HG03520 (cell line): ENCODE measurements around the gene SHROOM3.

Experiments used
- ATAC-seq: cut with Tn5 transposase; IDR thresholded peaks from one replicate; pipeline ENCODE4 v1.9.1; 2021; ENCODE audit warnings: mild to moderate bottlenecking, moderate library complexity; ENCODE audit not compliant: unreplicated experiment

Gene SHROOM3

DNA sequence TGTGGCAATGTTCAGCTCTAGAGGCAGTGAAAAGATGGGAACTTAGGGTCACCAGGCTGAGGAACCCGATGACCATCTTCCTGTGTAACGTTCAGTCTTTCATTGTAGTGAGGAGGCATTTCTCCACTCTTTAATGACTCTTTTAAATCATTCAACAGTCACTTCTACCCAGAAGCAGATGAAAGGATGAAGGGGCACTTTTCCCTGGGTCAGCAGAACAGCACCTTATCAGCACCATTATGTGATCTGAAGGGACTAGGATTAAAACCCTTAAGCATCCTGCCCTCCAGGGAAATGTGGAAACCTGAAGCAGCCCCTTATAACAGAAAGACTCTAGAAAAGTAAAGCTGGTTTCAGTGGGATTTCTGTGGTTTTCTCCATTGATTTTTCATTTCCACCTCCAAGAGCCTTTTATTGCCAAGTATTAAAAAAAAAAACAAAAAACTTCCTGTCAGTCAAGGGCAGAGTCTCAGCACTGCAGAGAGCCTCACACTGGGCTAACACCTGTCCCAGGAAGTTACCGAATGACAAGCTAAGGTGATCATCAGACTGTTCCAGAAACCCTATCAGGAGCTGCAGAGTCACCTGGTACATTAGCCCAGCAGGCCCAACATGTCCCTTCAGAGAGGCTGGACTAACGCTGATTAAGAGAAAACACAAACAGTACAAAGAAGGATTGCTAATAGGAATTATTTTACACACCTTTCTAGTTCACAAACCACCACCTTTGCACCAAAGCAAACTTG, 185.9 kb downstream of the SHROOM3 start:
- no peak for ATAC-seq

DNA sequence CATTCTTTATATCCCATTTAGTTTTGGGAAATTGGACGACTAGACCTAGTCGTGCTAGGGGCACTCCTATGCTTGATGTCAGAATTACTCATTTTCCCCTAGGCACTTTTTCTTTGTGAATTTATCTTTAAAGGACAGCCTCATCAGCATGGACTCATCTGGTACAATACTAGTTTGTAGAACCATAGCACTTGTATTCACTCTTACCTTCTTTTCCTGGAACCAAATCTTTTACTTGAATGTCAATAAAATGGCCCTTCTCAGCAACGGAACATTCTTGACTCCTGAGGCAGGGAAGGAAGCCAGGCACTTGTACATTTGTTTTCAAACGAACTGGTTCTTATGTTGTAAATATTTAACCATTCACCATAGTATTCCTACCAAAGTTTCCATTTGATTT, 187.1 kb downstream of the SHROOM3 start:
- no peak for ATAC-seq

DNA sequence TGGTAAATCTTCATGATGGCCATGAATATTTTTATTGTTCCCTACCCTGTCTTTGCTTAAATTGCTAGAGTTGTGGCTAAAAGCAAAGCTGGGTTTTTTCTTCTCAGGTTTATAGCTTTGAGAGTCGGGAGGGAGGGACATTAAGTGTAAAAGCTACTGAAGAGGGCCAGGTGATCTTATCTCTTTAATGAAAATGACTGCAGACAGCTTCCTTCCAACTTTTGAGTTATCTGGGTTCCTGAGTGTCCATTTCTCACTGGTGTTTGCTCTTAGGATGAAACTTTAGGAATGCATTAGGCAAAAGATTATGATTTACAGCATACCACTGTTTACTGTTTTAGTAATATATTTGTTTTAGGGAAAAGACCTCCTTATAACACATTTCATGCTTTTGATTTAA, 187.7 kb downstream of the SHROOM3 start:
- ATAC-seq, result no peak

DNA sequence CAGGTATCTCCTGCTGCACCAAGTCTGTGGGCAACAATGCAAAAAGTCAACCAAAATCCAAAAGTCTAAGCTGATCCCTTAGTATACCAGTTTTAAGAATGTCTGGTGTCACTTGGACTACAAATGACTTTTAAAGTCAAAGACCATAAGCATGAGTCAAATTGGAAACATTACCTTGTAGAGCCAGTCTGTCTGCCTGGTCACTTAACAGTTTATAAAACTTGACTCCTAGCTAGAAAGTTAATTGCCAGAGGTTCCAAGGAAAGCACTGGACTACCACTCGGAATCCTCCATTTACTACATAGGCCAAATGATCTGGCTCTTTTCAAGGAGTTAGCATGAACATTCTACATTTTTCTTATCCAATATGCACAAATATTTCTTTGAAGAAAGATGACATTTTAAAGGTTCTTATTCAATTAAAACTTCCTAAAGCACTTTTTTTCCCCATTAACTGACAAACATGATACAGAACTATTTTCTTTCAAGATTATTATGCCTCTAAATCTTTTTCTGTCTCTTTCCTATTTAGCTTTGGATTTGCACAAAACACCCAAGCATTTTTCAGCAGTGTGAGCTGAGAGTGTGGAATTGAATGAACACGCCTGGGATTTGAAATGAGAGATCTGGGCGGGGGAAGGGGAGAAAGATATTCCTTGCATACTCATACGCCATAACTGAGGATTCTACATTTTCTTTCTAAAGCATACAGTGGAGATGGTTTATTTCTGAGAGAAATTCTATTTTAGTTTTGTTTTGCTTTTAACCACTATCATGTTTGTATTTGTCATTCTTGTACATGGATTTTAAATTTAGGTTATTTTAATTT, 188.4 kb downstream of the SHROOM3 start:
- ATAC-seq, result no peak

DNA sequence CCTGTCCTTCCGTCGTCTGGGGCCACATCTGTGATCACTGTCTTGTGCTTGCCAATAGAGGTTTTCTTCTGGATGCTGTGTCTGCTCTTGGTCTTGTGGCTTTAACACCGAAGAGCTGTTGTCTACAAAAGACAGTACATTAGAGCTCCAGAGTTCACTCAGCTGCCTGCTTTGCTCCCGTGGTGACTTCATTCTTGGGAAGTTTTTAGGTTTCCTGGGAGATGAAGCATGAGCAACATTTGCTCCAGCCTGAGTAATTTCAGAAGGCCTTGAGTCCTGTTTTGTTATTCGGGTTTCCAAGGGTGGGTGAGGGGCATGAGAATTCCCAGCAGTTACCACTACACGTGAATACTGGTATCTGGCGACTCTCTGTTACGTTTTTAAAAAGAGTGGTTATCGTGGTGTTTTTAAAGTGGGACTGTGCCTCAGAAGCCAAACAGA, 189.2 kb downstream of the SHROOM3 start:
- no peak for ATAC-seq

DNA sequence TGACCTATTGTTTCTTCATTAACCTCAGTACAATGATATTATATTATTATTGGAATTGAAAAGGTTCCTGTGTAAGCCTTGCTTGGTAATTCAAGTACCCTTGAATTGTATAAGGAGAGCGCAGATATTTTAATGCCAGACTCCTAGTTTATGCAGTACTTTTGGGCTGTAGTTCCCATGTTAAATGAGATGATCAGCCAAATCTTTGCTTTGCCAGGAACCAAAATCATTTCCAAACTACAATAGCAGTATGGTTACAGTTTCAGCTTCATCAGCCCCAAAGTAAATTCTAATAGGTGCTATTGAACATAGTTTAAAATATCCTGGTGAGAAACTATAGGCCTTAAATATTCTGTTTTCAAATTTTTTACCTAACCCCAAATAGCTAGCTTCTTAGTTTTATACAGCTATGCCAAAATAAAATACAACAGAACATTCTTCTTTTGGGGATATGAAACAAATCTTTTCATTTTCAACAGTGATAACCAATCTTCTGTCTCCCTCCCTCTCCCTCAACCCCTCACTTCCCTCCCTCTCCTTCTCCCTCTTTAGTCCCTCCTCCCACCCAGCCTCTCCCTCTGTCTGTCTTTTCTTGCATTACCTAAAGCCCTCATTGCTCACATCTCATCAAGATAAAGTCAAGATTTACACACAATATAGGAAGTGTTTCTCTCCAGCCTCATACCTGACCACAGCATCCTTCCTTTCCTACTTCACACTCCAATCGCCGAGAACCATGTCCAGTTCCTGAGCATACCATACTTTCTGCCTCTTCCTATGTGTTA, 190.1 kb downstream of the SHROOM3 start:
- no peak for ATAC-seq

DNA sequence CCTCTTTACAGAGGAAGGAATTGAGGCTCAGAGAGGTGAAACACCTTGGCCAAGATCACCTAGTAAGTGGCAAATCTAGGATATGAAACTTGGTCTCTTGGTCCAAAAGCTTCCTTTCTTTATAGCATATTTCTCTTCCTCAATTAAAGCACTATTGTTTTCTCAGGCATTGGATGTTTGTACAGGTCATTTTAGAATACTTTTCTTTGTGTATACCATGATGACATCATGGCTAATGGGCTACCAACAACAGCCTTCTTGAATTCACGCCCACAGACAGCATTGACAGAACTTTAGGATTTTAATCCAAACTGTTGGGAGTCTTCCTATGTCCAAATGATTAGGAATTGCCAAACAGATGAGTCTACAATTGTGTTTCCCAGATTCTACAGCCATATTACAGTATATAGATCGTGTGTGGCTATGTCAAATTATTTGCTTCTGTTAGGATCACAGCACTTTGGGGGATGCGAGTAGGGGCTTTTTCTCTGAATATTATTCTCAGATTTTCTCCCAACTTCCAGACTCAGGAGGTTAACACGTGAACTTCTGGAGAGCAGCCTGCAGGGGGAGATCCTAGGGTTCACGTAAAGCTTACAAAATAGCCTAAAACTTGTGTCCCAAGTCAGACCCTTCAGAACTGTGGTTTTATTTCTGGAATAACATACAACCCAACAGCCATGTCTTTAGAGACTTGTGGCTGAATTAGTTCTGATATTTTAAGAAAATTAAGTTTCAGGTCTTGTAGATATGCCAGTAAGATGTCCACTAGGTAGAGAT, 191.8 kb downstream of the SHROOM3 start:
- no peak for ATAC-seq

DNA sequence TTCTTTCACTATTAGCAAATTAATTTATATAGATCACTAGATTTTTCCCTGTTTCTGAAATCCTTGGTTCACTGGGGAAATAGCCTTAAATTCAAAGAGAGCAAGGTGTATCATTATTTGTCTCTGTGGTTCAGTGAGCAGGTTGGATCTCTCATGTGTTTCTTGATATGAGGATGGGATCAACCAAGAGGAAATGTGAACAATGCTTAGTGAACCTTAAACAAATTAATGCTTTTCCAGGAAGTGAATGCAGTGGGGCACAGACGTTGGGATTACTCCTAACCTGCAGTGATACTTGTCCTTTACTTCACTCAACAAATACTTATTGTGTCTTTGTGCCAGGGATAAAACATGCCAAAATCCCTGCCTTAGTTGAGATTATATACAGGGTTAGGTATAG, 193.2 kb downstream of the SHROOM3 start:
- no peak for ATAC-seq

DNA sequence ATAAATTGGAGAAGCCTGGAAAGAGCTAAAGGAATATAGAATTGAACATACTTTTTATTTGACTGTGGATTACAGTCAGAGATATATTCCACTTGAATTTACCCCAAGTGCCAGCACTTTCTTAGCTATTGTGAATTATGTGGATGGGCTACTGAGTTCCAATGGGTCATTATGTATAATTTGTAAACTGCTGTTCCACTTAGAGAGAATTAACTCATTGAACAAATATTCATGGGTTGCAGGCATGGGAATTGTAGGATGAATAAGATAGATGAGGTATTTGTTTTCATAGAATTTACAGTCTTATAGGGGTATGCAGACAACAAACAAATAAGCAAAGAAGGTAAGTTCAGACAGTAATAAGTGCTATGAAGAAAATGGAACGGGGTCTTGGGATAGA, 195.7 kb downstream of the SHROOM3 start:
- no peak for ATAC-seq

DNA sequence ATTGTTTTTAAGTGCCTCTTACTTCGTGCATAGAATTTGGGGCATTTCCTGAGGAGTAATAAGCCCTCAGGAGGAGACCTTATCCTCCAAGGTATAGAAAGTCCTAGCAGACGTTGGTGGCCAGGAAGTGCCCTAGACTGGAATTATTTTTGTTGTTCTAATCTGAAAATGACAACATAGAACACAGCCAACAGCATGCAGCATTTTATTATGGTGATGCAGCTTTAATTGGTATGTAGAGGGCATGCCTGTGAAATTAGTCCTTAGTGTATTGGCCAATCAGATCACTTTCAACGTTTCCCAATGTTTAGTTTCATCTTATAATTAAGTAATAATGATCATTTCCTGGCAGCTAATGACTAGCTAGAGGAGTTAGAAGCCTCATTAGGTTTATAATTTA, 199.2 kb downstream of the SHROOM3 start:
- no peak for ATAC-seq

DNA sequence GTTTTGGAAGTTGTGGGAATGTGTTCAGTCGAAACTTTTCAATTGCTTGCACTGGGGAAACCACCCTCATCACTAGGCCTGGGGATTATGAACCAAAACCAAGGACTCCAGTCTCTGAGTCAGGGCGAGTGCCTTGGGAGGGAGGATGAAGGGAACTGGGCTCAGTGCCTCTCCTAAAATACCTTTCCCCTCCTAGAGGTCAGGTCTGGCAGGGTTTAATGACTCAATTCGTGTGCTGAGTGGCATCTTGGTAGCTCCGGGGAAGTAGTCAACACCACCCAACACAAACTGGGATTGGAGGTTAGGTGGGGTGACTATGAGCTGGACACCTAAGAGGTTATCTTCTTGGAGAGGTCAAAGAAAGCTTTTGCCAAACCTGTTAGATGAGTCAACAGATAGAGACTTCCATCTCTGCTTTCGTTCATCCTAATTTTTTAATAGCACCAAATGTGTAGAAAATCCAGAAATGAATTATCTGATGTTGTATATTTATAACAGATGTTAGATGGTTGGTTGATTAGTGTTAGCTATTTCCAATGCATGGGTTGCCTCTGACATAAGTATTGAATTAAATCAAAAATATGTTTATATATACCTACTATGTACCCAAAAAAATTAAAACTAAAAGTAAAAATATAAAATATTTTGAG, 202.8 kb downstream of the SHROOM3 start:
- no peak for ATAC-seq

DNA sequence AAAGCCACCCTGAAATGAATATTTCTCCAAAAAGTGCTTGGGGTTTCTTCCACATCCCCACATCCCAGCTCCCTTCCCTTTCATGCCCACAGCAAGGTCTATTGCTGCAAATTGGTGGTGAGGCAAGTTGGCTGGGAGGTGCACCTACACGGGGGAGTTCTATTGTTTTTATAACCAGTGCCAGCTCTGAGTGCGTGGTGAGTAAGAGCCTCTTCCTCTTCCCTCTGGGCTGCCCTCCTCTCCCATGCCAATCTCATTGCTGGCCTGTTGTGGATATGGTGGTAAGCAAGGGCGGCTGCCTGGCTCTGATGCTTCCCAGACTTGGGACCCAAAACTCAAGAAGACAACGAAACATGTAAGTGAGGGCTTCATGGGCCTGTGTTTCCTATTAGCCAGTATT, 204.3 kb downstream of the SHROOM3 start:
- ATAC-seq, result no peak

DNA sequence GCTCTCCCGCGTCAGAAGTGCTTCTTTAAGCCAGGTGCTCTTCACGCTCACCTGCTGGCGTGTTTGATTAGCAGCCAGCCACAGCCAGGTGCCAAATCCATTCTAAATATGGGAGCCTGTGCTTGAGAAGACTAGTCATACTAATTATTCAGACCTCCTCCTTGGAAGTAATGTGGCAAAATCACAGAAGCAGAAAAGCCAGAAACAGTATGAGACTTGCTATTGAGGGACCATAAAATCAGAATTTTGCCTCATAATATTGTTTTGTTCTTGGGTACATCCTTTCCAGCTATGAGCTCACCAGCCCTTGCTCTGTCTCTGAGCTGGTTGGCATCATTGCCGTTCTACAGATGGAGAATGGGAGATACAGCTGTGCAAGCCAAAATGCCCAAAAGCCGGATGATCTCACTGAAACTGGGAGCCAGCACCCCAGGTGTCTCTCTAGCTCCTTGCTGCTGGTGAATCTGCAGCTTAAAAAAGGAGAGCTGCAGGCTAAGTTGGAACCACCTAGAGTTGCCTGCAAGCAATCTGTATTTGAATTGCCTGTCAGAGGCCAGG, 205.4 kb downstream of the SHROOM3 start:
- ATAC-seq, result no peak

DNA sequence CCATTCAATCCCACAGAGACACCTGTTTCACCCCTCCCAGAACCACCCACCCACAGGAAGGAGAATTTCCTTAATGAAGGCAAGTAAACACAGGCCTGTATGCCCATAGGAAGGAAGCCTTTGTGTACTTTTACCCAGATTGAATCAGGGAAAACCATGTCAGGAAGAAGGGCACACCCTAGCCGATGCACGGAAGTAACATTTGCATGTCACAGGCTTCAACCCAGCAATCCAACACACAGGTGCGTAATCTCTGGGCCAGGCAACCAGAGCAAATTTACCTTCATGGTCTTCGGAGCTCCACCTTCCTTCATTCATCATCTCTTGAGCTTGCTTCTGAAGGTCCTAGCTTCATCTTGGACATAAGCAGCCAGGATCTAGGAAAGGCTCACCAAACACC, 206.3 kb downstream of the SHROOM3 start:
- ATAC-seq, result no peak

DNA sequence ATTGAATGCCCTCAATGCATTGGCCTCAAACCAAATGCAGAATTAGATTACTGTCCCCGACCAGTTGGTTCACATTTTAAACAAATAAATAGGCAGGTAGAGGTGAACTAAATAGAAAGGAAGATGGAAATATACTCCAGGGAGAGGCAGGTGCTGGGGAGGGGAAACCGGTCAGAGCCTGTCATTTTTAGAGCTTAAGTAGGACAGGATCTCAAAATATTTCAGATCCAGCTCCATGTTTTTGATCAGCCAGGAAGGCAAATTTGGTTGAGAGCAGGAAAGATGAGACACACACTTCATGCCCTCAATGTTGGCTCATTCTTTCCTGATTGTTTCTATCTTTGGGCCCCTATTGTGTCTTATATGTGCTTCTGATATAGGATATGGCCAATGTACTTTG, 206.7 kb downstream of the SHROOM3 start:
- no peak for ATAC-seq

DNA sequence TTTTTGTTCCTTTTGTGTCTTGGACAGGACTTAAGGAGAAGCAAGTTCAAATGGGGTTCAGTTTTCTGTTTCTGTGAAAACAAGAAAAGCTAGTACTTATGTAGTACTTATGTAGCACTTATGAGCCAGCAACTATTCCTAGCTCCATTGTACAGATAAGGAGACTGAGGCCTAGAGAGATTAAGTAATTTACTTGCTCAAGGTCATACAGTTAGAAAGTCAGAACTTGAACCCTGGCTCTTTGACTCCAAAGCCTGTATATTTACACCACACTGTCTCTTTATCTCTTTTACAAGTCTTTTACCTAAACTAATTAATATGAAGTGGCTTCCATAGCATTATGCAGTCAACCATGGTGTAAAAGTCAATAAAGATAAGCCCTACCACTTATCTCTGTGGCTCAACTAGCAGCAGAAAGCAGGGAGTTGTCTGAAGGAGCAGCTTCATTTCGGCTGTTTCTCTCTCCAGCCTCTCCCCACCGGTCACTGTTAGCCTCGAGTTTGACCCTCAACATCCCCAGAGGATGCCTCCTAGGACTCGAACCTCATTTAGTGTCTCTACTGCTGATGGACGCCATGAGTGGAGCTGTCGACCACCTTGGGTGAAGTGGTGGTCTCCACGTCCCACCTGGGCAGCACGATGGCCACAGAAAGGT, 209.9 kb downstream of the SHROOM3 start:
- no peak for ATAC-seq

DNA sequence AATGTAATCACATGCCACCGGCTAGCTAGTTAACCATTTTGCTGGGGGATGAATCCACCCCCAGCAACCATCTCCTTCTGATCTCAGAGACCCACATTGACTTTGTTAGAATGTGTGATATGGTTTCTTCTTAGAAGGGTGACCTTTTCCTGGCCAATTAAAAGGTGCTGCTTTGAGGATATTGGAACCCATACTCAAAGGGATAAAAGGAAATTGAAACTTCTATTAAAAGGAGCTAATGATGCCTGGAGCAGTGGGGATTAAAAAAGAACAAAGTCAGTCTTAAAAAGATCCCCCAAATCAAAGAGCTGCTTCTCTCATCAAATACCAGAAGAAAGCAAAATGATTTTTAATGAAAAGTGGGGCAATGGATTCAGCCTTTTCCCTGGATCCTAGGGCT, 214.1 kb downstream of the SHROOM3 start:
- no peak for ATAC-seq

DNA sequence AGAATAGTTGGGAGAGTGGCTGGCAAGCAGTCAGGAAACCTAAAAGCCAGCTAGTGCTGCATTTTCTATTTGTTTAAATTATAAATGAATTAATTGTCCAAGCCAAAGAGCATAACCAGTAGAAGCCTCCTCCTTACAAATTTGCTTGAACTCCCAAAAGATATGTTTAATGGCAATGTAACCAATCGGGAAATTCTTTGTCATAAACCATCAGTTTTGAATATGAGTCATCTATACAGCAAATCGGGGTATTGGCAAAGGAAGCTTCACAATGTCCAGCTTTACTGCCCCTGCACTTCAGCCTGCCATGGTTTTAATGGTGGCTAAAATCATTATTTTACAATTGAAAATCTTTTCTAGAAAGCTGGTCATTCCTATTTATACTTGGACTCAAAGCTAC, 216.6 kb downstream of the SHROOM3 start:
- ATAC-seq, result no peak

DNA sequence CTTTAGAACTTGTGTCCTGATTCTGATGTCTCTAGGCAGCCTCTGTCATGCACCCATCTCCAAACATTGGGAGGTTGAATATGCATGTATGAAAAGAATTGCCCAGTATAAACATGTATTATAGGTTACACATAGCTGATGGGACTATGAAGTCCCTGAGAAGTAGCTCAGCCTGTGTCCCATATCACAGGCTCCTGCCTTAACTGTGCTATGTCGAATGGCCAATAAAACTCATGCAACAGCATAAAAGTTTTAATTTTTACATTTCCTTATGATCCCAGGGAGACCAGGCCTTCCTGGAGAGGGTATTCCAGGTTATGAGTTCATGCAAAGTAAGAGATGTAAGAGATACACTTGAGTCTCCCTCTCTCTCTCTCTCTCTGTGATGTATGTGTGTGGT, 217.4 kb downstream of the SHROOM3 start:
- ATAC-seq, result no peak
